Measurements from ENCODE around the gene CREB1.

GRCh38 chr2:207549145-207549544 lies 19.4 kb downstream of the CREB1 start:
- TF ChIP-seq, protein P1, sequence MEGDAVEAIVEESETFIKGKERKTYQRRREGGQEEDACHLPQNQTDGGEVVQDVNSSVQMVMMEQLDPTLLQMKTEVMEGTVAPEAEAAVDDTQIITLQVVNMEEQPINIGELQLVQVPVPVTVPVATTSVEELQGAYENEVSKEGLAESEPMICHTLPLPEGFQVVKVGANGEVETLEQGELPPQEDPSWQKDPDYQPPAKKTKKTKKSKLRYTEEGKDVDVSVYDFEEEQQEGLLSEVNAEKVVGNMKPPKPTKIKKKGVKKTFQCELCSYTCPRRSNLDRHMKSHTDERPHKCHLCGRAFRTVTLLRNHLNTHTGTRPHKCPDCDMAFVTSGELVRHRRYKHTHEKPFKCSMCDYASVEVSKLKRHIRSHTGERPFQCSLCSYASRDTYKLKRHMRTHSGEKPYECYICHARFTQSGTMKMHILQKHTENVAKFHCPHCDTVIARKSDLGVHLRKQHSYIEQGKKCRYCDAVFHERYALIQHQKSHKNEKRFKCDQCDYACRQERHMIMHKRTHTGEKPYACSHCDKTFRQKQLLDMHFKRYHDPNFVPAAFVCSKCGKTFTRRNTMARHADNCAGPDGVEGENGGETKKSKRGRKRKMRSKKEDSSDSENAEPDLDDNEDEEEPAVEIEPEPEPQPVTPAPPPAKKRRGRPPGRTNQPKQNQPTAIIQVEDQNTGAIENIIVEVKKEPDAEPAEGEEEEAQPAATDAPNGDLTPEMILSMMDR (IDR thresholded peaks at IDR 0.05; ENCODE audit: extremely low read depth in 1 of 2, insufficient read depth in 1 of 2, low read depth in 1 of 2, low read length in 2 of 2) = no peak
- TF ChIP-seq FOS (IDR thresholded peaks at IDR 0.05; ENCODE audit: borderline replicate concordance, insufficient read depth, low read length) = no peak
- TF ChIP-seq POLR2A (IDR thresholded peaks at IDR 0.05; ENCODE audit: low read depth, low read length) = no peak
